ENCODE measurements around the gene MCM7.

Gene MCM7

DNA sequence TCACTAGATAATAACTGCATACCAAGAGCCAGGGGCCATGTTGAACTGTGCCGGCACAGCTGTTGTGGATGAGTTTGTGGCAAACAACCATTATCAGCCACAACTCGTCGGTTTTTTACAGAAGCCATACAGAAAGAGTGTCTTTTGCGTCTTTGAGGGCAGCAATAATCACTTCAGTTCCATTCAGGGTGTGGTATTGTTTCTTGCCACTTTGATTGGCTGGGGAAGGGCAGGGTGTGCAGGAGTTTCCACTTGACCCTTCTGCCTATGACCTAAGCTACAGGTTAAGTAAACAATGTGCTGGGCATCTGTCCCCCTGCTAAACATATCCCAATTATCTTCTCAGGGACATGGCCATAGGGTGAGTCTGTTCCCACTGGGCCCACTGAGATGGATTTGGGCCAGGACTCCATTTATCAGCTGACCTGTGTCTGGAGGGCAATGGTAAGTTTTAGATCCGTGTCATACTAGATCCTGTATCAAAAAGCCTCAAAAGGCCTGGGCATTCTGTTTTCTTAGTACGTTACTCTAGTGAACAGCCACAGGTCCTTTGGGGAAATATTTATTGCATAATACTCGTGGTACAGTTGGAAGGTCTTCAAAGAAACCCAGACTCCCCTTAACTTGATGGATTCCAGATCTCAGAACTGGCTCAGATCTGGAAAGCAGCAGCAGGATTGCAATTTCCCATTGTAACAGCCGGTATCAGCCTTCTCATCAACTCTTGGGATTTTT lies 35.6 kb downstream of the MCM7 start:
- no peak for DNase-seq

DNA sequence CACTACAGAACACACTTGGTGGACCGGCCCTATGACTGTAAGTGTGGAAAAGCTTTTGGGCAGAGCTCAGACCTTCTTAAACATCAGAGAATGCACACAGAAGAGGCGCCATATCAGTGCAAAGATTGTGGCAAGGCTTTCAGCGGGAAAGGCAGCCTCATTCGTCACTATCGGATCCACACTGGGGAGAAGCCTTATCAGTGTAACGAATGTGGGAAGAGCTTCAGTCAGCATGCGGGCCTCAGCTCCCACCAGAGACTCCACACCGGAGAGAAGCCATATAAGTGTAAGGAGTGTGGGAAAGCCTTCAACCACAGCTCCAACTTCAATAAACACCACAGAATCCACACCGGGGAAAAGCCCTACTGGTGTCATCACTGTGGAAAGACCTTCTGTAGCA lies 37.0 kb downstream of the MCM7 start:
- no peak for DNase-seq

DNA sequence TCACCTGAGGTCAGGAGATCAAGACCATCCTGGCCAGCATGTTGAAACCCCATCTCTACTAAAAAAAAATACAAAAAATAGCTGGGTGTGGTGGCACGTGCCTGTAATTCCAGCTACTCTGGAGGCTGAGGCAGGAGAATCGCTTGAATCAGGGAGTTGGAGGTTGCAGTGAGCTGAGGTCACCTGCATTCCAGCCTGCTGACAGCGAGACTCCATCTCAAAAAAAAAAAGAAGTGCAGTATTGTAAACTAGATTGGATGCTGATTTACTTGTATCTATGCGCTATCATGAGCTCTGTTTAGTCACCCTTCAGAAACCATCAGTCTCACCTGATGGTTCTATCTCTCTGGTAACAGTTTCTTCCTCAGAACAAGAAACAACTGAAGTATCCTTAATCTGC lies 37.8 kb downstream of the MCM7 start:
- no peak for DNase-seq

DNA sequence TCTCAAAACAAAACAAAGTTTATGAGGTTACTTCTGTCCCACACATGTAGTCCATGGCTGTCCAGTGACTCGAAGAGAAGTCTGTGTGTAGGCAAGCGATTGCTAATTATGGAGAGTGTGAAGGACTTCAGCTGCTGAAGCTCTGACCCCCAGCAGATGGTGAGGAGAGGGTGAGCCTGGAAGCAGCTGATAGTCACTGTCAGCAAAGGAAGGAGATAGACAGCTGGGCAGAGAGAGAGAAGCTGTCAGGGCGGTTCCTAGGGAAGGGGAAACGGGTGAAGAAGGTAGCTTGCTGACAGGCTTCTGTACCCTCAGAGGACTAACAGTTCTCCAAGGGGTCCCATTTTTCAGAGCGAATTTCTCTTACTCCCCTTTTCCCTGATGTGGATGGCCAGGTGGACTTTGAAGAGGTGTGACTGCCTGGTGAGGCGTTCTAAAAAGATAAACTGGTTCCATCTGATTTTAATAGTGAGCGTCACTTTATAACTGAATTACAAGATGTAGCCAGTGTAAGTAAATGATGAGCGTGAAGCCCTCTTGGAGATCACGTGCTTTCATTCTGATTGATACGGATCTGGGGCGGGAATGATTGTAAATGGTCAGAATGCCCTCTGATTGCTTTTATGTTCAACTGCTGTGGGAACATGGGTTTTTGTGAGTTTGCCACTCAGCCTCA lies 39.5 kb downstream of the MCM7 start:
- DNase-seq: no peak

DNA sequence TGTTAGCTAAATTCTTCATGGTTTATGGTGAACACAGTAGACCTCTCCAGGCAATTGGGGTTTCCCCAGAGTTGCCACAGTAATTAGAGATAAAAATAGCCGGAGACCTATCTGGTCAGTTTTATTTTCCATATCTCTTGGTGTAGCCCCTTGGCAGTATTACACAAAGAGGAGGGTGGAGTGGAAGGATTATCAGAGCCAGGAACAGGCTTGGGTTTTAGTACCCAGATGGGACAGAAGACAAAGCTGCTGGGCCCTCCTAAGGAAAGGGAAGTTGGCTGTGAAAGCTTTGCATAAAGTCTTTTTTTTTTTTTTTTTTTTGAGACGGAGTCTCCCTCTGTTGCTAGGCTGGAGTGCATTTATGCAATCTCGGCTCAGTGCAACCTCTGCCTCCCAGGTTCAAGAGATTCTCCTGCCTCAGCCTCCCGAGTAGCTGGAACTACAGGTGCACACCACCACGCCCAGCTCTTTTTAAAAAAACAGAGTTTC lies 41.9 kb downstream of the MCM7 start:
- no peak for DNase-seq

DNA sequence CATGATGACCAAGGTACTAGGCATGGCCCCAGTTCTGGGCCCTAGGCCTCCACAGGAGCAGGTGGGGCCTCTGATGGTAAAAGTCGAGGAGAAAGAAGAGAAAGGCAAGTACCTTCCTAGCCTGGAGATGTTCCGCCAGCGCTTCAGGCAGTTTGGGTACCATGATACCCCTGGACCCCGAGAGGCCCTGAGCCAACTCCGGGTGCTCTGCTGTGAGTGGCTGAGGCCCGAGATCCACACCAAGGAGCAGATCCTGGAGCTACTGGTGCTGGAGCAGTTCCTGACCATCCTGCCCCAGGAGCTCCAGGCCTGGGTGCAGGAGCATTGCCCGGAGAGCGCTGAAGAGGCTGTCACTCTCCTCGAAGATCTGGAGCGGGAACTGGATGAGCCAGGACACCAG lies 44.2 kb downstream of the MCM7 start:
- DNase-seq: no peak

DNA sequence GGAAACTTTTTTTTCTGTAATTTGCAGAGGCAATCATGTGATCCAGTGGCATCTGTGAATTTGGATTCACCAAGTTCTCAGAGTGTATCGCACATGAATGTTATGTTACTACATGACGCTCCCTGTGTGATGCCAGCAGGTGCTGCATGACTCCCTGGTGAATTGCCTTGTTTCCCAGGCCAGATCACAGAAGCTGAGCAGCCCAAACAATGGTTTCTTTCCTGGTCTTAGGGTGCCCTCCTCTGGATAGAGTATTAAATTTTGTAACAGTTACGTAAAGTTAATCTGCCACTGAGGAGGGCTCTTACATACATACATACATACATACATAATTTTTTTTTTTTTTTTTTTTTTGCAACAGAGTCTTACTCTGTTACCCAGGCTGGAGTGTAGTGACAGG lies 48.0 kb downstream of the MCM7 start:
- DNase-seq: no peak

DNA sequence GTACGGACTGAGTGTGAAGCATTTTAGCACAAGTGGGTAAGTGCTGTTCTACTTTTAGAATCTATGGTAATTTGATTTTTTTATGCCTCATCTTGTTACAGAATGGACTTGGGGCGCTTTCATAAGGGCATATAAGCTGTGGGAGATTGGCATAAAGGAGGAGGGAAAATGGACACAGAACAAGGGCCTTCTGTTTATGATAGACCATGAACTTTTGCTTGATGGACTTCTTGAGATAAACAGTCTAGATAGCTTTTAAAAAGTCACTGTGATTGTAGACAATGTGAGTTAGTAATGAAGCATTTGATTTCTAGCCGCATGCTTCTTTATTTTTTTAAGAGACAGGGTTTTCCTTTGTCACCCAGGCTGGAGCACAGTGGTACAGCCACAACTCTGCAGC lies 49.6 kb downstream of the MCM7 start:
- no peak for DNase-seq

DNA sequence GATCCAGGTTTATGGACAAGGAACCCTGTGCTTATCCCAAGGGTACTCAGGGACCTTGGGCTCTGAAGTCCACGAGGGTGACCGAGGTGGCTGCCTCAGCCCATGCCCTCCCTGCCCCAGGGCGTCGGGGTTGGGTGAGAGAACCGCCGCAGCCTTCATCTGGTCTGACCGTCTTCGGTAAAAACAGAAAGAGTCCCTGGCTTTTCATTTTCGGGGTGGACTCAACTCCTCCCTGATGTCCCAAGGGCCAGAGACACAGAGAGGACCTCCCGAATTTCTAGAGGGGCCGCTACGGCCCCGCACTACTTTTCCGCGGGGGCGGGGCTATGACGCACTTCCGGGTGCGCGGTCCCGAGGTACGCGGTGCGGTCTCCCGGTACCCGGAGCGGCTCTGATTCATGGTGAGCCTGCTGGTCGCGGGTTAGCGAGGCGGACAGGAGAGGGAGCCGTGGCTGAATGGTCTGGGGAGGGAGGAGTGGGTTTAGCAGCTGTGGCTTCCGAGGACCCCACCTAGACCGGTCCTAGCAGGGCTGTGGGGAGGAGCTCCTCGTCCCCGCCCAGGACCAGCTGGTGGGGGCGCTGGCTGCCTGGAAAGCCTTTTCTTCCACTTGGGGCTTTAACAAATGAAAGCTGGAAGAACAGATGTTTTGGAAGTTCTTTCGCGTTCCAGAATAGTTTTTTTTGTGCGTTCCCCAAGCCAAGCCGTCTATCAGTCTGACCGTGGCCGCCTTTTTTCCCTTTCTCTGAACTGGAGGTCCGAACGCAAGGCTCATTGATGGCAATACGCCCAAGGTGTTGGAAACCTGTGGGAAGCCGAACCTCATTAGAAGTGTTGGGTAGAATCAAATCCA lies 51.5 kb downstream of the MCM7 start, which contains the start of gene ZSCAN21:
Gene ZSCAN21 (plus strand): TSS at position 334 of the 851 bp plus-strand sequence. CDS start 7,233 bp downstream, outside the sequence.
- peak; percentile 70 to 73 for DNase-seq

DNA sequence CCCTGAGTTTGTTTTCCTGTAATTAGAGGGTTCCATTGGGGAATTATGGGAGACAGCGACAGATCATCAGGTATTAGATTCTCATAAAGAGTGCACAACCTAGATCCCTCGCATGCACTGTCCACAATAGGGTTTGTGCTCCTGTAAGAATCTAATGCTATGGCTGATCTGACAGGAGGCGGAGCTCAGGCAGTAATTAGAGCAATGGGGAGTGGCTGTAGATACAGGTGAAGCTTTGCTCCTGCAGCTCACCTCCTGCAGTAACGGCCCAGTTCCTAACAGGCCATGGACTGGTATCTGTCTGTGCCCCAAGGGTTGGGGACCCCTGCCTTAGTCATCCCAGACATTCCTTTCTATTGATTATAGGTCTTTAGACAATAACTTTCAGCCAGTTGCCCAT lies 52.5 kb downstream of the MCM7 start:
- no peak for DNase-seq

DNA sequence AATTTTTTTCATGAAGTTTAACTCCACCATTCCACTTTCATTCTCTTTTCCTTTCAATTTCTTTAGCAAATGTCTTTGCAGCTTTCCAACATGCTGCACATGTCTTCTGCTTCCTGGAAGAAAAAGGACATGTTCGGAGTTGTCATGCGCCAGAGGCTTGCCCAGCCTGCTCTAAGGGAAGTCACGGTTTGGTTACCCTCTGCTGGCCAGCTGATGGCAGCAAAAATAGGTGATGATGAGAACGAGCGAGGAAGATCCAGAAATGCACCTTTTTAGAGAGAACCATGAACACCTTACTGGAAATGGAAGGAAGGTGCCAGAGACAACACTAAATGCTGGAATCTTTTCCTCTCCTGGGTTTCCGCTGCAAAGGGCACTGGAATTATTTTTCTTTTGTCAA lies 56.5 kb downstream of the MCM7 start:
- no peak for DNase-seq
